BE2C (cell line): ENCODE results near the gene GON4L.
"Not testable (repeated sequence)": the region's sequence is repeated elsewhere in the genome, so short reads cannot be mapped to it uniquely, and the experiment has no call there.

Source experiments
- DNase-seq: peaks from one replicate; pipeline ENCODE4 v3.0.0-alpha.2; 2020
- H3K27me3 ChIP-seq: fragments of 250-450 bp; sonication (Bioruptor Pico); 2 replicates; pipeline ENCODE4 v1.5.1; 2020; ENCODE audit warnings: mild to moderate bottlenecking
- H3K36me3 ChIP-seq: fragments of 250-450 bp; sonication (Bioruptor Pico); 2 replicates; pipeline ENCODE4 v1.5.1; 2020; ENCODE audit warnings: mild to moderate bottlenecking
- H3K4me1 ChIP-seq: fragments of 250-450 bp; sonication (Bioruptor Pico); 2 replicates; pipeline ENCODE4 v1.5.1; 2020
- H3K4me3 ChIP-seq: 2 replicates; pipeline ENCODE4 v1.5.1; 2011; ENCODE audit warnings: low read depth, low read length
- H3K9me3 ChIP-seq: fragments of 250-450 bp; sonication (Bioruptor Pico); 2 replicates; pipeline ENCODE4 v1.5.1; 2020
- CTCF ChIP-seq: IDR thresholded peaks from 2 replicates; pipeline ENCODE4 v1.5.1; 2012; ENCODE audit warnings: mild to moderate bottlenecking, low read depth, low read length

The GON4L gene

DNA sequence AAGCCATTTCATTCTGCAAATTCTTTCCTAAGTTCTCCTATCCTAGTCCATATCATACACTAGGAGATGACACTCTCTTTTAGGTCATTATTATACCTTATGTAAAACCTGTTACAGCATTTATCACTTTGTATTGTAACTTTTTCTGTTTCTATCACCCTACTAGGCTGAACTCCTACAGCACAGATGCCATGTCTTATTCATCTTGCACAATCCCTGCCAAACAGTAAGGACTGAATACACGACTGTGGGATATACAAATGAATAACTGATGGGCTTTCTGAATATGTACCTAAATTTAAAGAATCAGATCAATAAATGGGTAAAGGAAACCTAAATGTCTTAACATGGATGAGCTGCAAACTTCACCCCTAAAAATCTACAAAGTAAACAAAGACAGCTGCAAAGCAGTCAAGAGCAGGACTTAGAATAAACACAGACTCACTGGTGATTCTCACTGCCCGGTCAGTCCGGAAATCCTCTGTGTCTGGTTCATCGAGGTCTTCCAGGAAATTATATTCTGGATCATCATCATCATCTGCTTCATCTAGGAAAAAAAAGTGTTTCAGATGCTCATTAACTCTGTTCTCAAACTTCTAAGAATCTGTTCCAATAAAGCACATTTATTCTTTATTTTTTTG is 62.3 kb downstream of the GON4L start:
- H3K9me3 ChIP-seq: no peaks in the 10 kb centered on the region
- no peak overlapping the region for H3K4me3 ChIP-seq
- peaks cover 34% of the 10 kb centered on the region for H3K36me3 ChIP-seq
- no peak for DNase-seq
- H3K4me1 ChIP-seq: no peaks in the 10 kb centered on the region
- no peaks in the 10 kb centered on the region for H3K27me3 ChIP-seq
- TF ChIP-seq CTCF: no peak

GRCh38 chr1:155793213-155793612 is 63.8 kb downstream of the GON4L start:
- peaks cover 27% of the 10 kb centered on the region for H3K36me3 ChIP-seq
- H3K27me3 ChIP-seq: no peaks in the 10 kb centered on the region
- no peak overlapping the region for H3K4me3 ChIP-seq
- no peaks in the 10 kb centered on the region for H3K9me3 ChIP-seq
- no peaks in the 10 kb centered on the region for H3K4me1 ChIP-seq
- TF ChIP-seq CTCF: no peak
- DNase-seq: no peak

GRCh38 chr1:155777582-155777981 is 79.4 kb downstream of the GON4L start:
- TF ChIP-seq CTCF: no peak
- Histone ChIP-seq H3K27me3 (no peaks in the 10 kb centered on the region), H3K9me3 (no peaks in the 10 kb centered on the region), H3K4me3 (no peak overlapping the region), H3K4me1 (no peaks in the 10 kb centered on the region), H3K36me3 (peaks cover 16% of the 10 kb centered on the region)
- no peak for DNase-seq

DNA sequence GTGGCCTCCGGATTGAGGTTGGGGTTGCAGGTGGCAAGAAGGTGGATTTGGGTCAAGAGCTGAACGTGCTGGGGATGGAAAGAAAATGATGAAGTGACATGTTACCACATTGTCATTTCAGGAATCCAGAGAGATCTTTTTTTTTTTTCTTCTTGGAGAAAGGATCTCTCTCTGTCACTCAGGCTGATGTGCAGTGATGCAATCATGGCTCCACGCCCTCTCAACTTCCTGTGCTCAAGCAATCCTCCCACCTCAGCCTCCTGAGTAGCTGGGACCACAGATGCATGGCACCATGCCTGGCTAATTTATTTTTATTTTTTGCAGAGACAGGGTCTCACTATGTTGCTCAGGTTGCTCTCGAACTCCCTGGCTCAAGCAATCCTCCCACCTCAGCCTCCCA is 80.6 kb downstream of the GON4L start:
- no peaks in the 10 kb centered on the region for H3K9me3 ChIP-seq
- no peak overlapping the region for H3K4me3 ChIP-seq
- H3K27me3 ChIP-seq: no peaks in the 10 kb centered on the region
- H3K36me3 ChIP-seq: peaks cover 21% of the 10 kb centered on the region
- no peaks in the 10 kb centered on the region for H3K4me1 ChIP-seq
- no peak for TF ChIP-seq CTCF
- no peak for DNase-seq

DNA sequence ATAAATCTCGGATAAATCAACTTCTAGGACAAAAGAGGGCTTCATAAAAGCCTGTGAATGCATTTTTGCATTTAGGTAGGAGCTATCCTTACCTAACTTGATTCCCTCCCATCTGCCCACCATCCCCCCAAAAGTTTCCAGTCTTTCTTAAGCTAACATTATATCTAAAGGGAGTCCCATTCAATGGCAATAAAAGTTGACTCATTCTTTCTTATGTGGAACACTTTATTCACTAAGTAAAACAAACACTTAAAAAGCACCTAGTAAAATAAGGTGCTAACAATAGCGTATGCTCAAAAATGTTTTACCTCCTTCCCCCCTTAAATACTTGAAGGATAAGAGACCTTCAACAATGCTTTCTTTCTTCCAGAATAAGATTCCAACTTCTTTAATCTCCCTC is 83.8 kb downstream of the GON4L start:
- peaks cover 42% of the 10 kb centered on the region for H3K36me3 ChIP-seq
- no peaks in the 10 kb centered on the region for H3K9me3 ChIP-seq
- no peak for DNase-seq
- H3K4me1 ChIP-seq: no peaks in the 10 kb centered on the region
- no peak for TF ChIP-seq CTCF
- no peak overlapping the region for H3K4me3 ChIP-seq
- no peaks in the 10 kb centered on the region for H3K27me3 ChIP-seq

GRCh38 chr1:155769257-155769656 is 87.8 kb downstream of the GON4L start:
- Histone ChIP-seq H3K4me3 (no peak overlapping the region), H3K4me1 (no peaks in the 10 kb centered on the region), H3K27me3 (no peaks in the 10 kb centered on the region), H3K9me3 (no peaks in the 10 kb centered on the region), H3K36me3 (peaks cover 56% of the 10 kb centered on the region)
- DNase-seq: no peak
- no peak for TF ChIP-seq CTCF

DNA sequence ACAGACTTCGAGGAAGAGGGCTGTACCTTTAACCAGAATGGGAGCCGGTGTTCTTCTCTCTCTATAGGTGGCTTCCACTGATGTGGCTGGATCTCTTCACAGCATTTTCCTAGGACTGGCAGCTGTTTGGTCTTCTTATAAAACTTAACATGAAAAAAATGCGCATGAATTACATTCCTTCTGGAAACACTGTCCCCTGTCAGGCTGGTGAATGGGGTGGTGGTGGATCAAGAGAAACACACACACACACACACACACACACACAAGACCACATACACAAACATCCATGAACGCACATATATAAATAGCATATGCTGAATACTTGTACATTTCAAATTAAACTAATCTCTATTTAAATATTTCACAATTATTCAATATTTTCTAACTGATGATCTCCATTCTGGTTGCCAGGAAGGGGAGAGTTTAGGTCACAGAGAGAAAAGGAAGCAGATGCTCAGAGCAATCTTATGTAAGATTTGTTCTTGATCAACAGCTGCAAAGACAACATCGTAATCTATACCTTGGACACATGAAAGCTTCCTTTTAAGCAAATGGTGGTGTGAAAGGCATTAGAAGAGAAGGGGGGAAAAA is 89.5 kb downstream of the GON4L start:
- H3K4me1 ChIP-seq, H3K9me3 ChIP-seq, DNase-seq, H3K4me3 ChIP-seq, H3K27me3 ChIP-seq: not testable (repeated sequence)
- H3K36me3 ChIP-seq: peaks cover 62% of the 10 kb centered on the region

DNA sequence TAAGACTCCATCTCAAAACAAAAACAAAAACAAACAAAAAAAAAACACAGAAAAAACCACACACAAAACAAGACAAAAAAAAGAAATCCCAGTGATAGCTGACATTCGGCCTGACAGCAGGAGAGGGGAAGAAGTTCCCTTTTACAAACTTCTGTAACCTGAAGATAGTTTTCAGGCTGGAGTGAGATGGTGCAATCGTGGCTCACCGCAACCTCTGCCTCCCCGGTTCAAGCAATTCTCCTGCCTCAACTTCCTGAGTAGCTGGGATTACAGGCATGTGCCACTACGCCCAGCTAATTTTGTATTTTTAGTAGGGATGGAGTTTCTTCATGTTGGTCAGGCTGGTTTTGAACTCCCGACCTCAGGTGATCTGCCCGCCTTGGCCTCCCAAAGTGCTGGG is 93.0 kb downstream of the GON4L start:
- H3K36me3 ChIP-seq: peaks cover 59% of the 10 kb centered on the region
- not testable (repeated sequence) for DNase-seq, H3K9me3 ChIP-seq

GRCh38 chr1:155763090-155763815 is 93.8 kb downstream of the GON4L start:
- DNase-seq, H3K4me1 ChIP-seq, H3K27me3 ChIP-seq, H3K9me3 ChIP-seq, H3K4me3 ChIP-seq: not testable (repeated sequence)
- peaks cover 63% of the 10 kb centered on the region for H3K36me3 ChIP-seq

More for the DNA sequence above, 93.0 kb downstream of the GON4L start:
- H3K4me3 ChIP-seq, H3K4me1 ChIP-seq, H3K27me3 ChIP-seq: not testable (repeated sequence)
